Ishikawa (cell line): Measurements from ENCODE around the gene ECEL1.

Source experiments
- CEBPB ChIP-seq: IDR thresholded peaks from 2 replicates; pipeline ENCODE4 v1.6.1; 2012
- CREB1 ChIP-seq: IDR thresholded peaks from 2 replicates; pipeline ENCODE4 v1.6.1; 2012; ENCODE audit warnings: low read depth
- EGR1 ChIP-seq: IDR thresholded peaks from 2 replicates; pipeline ENCODE4 v1.6.1; 2012
- EP300 ChIP-seq: IDR thresholded peaks from 2 replicates; pipeline ENCODE4 v1.6.1; 2012; ENCODE audit warnings: borderline replicate concordance
- NFIC ChIP-seq: IDR thresholded peaks from 2 replicates; pipeline ENCODE4 v1.6.1; 2012
- RAD21 ChIP-seq: IDR thresholded peaks from 2 replicates; pipeline ENCODE4 v1.6.1; 2012; ENCODE audit warnings: low read depth
- TAF1 ChIP-seq: IDR thresholded peaks from 2 replicates; pipeline ENCODE4 v1.6.1; 2012; ENCODE audit warnings: low read depth, mild to moderate bottlenecking
- TCF12 ChIP-seq: IDR thresholded peaks from 2 replicates; pipeline ENCODE4 v1.6.1; 2012; ENCODE audit warnings: low read depth
- TEAD4 ChIP-seq: IDR thresholded peaks from 2 replicates; pipeline ENCODE4 v1.6.1; 2012
- YY1 ChIP-seq: IDR thresholded peaks from 2 replicates; pipeline ENCODE4 v1.6.1; 2012; ENCODE audit warnings: low read depth
- TF ChIP-seq, protein P1 (sequence below): IDR thresholded peaks from 2 replicates; pipeline ENCODE4 v1.6.1; 2012; ENCODE audit warnings: low read depth, mild to moderate bottlenecking
- TF ChIP-seq, protein P2 (sequence below): IDR thresholded peaks from 2 replicates; pipeline ENCODE4 v1.6.1; 2012

DNA sequence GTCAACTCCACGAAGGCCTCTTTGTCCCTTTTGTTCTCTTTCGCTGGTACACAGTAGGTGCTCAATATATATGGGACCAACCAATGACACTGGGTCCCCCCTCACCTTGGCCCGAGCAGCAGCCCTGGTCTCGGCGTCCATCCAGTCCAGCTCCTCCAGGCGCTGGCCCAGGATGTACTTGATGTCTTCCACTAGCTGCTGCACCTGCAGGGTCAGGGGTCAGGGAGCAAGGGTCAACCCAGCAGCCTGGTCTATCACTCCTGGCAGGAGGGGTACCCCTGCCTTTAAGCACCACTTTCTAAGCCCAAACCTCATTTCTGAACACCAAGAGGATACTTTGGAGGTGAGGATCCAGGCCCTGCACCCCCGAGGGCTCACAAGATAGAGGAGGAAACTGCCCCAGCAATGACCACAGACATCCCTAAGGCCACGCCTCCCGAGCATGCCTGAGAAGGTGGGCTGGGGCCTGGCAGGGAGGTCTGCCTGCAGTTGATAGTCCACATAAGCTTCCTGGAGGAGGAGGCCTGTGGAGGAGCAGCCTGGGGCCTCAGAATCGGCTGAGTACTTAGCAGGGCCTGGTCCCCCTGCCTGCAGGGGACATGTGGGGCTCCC, 4.2 kb downstream of the ECEL1 start:
- TF ChIP-seq, protein P1, sequence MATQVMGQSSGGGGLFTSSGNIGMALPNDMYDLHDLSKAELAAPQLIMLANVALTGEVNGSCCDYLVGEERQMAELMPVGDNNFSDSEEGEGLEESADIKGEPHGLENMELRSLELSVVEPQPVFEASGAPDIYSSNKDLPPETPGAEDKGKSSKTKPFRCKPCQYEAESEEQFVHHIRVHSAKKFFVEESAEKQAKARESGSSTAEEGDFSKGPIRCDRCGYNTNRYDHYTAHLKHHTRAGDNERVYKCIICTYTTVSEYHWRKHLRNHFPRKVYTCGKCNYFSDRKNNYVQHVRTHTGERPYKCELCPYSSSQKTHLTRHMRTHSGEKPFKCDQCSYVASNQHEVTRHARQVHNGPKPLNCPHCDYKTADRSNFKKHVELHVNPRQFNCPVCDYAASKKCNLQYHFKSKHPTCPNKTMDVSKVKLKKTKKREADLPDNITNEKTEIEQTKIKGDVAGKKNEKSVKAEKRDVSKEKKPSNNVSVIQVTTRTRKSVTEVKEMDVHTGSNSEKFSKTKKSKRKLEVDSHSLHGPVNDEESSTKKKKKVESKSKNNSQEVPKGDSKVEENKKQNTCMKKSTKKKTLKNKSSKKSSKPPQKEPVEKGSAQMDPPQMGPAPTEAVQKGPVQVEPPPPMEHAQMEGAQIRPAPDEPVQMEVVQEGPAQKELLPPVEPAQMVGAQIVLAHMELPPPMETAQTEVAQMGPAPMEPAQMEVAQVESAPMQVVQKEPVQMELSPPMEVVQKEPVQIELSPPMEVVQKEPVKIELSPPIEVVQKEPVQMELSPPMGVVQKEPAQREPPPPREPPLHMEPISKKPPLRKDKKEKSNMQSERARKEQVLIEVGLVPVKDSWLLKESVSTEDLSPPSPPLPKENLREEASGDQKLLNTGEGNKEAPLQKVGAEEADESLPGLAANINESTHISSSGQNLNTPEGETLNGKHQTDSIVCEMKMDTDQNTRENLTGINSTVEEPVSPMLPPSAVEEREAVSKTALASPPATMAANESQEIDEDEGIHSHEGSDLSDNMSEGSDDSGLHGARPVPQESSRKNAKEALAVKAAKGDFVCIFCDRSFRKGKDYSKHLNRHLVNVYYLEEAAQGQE, result no peak
- TF ChIP-seq, protein P2, sequence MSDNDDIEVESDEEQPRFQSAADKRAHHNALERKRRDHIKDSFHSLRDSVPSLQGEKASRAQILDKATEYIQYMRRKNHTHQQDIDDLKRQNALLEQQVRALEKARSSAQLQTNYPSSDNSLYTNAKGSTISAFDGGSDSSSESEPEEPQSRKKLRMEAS, result no peak
- TF ChIP-seq TAF1, result no peak
- no peak for TF ChIP-seq RAD21
- no peak for TF ChIP-seq TCF12
- TF ChIP-seq EGR1, result no peak
- no peak for TF ChIP-seq CEBPB
- no peak for TF ChIP-seq YY1
- TF ChIP-seq EP300, result no peak
- TF ChIP-seq TEAD4, result no peak
- no peak for TF ChIP-seq CREB1
- no peak for TF ChIP-seq NFIC
